NCI-H510A (cell line): ENCODE measurements around the gene NPC2.
"Not testable (repeated sequence)": the region's sequence is repeated elsewhere in the genome, so short reads cannot be mapped to it uniquely, and the experiment has no call there.

Experiments
- DNase-seq: peaks from one replicate; lab custom pipeline; 2025; lab: John Stamatoyannopoulos, UW

Gene NPC2

DNA sequence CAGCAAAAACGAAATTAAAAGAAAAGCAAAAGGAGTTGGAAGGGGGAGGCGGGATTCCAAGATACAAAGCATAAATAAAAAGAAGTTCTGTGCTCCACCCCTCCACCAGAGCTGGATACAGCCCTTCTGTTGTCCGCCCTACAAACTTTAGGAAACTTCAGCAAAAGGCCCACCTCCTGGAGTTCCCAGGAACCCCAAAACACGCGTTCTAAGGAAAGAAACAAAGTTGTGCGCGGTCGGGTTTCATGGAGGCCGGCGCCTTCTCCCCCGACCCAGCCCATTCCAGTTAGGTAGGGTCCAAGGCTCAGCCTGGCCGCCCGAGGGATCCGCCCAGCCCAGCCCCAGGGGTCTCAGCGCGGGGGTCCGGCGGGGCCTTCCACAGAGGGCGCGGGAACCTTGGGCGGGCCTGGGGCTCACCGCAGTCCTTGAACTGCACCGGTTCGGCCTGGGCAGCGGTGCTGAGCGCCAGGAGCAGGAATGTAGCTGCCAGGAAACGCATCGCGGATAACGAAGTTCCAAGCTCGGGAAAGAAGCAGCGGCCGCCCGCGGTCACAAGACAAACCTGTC is at the start of gene NPC2:
Gene NPC2, minus strand, starts transcription at position 530 of the 567 bp plus-strand sequence. Its CDS starts 31 bp downstream, at position 499.
- no peak for DNase-seq

DNA sequence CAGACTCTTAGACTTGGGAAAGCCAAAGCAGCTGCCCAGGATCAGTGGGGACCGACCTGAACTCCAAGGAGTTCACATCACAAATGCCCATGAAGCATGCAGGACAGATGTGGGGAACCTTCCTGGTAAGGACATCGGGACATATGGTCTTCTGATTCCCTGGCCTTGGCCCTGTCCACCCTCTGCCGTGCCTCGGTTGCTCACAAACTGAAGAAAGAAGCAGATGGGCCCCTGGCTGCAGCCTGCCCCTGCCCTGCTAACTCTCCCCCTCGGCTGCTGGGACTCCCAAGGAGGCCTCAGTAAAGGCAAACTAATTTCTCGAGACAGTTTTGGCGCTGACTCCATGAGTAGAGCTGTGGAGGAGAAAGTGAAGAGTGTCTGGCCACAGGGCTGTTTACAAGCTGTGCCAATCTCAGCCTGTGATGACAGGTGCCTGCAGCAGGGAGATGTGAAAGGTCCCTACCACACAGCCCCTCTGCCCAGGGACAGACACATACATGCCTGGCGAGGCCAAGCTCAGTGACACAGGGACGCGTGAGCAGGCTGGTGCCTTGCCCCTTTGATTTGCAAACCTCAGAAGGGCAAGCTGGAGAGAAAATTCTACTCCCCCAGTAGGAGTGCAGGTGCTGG is 49.1 kb upstream of the NPC2 start:
- no peak for DNase-seq

- DNase-seq = no peak
Measured at GRCh38 chr14:74541225-74541624, 48.1 kb upstream of the NPC2 start.

DNA sequence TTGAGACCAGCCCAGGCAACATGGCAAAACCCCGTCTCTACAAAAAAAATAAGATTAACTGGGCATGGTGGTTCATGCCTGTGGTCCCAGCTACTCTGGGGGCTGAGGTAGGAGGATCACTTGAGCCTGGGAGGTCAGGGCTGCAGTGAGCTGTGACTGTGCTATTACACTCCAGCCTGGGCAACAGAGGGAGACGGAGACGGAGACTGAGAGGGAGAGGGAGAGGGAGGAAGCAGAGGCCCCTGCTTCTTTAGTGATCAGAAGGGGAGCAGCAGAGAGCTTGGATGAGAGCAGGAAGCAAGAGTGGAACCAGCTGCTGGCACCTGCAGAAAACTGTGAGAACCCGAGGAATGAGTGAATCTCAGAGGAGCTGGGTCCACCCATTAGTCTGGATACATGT is 46.4 kb upstream of the NPC2 start:
- no peak for DNase-seq

DNA sequence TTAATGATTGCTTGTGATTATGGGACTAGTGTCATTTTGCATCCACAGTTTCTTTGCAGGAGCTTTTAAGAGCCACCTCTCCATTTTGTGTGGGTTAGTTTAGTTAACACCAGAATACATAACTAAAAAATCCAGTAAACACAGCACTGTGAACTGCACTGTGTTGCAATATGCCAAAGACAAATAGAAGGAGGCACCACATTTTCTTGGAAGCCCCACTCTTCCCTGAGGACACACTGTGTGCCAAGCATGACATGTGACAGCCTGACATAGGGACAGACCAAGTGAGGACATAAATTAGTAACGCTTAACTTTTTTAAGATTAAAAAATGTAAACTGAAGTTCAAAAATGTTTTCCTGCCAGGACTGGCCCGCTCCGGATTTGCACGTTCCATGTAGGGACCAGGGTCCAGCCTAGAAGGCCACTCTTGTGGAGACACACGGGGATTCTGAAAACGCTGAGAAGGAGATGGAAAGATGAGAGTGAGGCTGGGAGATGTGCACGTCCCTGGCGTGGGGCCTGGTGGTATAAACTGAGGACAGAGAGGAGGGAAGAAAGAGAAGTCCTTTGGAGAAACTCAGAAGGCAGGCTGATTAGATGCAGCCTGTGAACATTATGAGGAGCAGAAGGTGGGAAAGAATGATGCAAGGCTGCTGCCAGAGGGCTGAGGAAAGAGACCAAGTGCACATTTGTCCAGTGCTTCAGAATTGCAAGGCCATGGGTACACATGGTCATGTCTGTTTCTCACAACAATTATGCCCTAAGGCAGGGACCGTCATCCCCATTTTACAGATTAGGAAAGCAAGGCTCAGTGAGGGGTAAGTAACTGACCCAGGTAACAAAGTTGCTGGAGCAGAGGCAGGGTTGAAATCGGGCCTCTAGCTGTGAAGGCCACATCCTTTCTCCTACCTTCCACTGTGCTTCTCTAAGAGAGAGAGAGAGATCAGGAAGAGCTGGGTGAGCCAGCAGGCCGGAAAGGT is 45.6 kb upstream of the NPC2 start:
- DNase-seq = no peak

DNA sequence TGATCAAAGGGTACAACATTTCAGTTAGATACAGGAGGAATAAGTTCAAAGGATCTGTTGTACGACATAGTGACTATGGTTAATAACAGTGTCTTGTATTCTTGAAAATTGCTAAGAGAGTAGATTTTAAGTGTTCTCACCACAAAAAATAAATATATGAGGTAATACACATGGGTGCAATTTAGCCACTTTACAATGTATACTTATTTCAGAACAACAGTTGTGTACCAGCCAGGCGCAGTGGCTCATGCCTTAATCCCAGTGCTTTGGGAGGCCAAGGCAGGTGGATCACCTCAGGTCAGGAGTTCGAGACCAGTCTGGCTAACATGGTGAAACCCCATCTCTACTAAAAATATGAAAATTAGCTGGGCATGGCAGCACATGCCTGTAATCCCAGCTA is 43.2 kb upstream of the NPC2 start:
- not testable (repeated sequence) for DNase-seq

DNA sequence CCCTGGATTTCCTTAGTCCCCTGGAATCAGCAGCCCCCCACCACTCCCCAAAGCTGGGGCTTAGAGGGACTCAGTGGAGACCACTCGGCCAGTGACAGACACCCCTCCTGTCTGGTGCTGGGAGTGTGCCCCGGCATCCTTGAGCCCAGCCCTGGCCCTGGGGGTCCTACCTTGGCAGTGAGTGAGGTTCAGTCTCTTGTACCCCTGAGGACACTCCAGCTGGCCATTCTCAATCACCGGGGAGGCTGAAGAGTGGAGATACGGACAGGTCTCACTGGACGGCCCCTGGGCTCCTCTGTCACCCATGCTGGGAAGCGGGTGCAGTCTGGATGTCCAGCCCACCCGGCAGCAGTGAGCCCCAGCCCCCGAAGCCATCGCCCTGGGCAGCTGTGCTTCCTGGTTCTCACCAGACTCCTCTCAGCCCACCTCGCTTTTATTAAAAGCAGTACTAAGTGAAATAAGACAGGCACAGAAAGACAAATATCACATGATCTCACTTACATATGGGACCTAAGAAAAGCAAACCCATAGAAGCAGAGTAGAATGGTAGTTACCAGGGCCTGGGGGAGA is 42.7 kb upstream of the NPC2 start:
- no peak for DNase-seq

DNA sequence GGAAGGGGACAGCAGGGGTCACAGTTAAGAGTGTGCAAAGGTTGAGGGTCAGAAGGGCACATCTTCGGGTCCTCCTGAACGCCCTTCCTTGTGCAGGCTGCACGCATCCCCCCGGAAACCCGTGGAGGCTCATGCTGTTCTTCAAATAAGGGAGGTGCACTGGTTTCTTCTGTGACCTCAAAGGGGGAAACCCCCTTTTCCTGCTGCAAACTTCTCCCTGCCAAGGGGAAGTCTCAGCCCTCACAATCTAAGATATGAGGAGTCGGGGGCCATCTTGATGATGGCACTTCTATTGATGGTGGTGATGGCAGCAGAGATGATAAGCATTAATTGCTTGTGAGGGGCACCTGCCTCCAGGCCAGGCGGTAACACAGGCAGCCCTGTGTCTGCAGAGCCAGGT is 40.5 kb upstream of the NPC2 start:
- DNase-seq = no peak

DNA sequence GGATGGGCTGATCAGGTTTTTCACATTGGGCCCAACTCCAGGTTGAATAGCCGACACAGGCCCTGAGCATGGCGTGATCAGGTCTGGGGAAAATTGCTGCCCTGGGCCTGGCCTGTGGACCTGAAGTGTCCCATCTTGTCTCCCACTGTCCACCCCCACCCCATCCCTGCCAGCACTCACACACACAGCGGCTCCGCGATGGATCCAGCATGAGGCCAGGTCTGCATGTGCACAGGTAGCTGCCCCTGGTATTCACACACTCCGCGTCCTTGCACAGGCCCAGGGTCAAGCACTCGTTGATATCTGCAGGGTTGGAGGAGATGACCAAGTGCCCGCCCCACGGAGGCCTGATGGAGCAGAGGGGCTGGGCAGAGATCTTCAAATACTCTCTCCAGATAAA is 39.1 kb upstream of the NPC2 start:
- no peak for DNase-seq

DNA sequence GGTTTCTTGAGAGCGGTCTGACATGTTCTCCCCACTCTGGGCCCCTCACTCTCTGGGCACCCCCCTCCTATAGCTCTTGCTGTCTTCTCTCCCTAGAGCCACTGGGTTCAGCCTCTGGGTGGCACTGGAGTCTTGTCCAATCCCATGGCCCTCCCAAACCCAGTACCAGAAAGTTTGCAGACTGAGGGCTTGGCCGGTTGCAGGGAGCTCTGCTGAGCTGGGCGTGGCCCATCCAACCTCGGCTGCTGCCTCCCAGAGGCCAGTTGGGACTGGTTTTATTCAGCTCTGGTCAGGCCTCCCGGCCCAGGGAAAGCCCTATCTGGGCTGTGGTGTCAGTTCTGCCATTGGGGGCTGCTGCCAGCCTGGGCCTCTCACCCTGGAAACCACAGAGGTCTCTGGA is 38.4 kb upstream of the NPC2 start:
- DNase-seq = peak; percentile 54

DNA sequence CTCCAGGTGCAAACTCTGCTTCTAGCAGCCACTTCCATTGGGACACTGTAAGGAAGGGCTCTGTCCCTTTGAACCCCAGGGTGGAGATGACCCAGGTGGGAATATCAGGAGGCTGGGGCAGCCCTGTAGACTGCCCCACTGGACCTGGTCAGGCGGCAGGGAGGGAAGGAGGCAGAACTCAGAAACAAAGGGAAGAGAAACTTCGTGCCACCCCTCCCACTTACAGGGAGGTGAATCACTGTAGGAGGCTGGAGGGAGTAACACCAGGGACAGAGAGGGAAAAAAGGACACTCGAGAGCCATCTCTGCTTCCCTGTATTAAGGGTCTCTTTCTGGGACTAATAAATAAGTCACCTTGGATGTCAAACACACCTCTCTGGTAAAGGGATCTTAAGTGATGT is 37.9 kb upstream of the NPC2 start:
- DNase-seq = no peak

DNA sequence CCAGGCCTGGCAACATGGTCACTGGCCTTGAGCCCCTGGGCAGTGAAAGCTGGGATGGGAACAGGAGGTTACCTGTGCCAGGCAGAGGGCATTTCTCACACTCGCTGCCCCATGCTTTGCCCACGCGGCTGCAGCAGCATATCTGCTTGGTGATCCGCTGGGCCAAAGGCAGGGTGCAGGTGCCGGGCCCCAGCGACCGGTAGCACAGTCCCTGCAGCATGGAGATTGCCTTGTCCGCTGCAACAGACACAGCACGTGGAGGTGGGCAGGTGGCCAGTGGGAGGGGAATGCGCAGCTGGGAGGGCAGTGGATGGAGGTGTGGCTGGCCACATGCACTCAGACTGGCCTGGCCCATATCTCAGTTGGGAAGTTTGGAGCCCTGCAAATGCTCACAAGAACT is 35.8 kb upstream of the NPC2 start:
- DNase-seq = no peak

- DNase-seq = no peak
Measured at GRCh38 chr14:74528406-74528805, 35.3 kb upstream of the NPC2 start.

- no peak for DNase-seq
Measured at GRCh38 chr14:74527736-74528280, 34.7 kb upstream of the NPC2 start.

- no peak for DNase-seq
Measured at GRCh38 chr14:74526854-74527585, 33.9 kb upstream of the NPC2 start.

- no peak for DNase-seq
Measured at GRCh38 chr14:74525361-74525851, 32.3 kb upstream of the NPC2 start.

- DNase-seq = no peak
Measured at GRCh38 chr14:74524812-74525135, 31.7 kb upstream of the NPC2 start.

GRCh38 chr14:74524076-74524811 is 31.1 kb upstream of the NPC2 start:
- no peak for DNase-seq

DNA sequence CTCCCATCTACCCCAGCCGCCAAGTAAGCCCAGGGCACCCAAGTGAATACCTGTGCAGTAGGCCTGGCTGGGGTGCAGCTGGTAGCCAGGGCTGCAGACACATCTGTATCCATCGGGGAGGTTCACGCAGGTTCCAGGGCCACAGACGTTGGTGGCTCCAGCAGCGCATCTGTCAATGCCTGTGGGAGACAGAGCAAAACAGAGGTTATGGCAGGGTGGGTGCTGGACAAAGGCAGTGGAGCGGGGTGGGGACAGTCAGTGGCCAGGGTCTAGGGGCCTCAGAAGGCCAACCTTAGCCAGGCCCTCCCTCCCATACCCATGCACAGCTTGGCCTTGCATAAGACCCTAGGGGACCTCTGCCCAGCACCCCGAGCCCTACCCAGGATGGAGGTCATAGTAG is 29.6 kb upstream of the NPC2 start:
- no peak for DNase-seq

DNA sequence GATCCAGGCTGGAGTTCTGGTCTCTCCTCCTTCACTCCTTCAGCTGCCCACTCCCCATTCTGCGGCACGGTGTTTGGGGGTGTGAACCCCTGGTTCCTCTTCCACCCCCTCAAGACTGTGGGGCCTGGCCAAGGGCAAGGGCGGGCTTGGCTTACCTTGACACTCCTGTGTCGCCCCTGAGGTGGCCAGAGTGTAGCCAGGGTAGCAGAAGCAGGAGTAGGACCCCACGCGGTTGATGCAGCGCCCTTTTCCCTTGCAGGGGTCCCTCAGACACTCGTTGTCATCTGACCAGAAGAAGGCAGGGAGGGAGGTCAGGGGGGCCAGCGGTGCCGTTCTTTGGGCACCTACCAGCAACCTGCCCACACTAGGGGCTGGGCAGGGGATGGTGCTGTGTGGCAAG is 28.7 kb upstream of the NPC2 start:
- no peak for DNase-seq
